Naive thymus-derived CD4-positive, alpha-beta T cell (primary cell): ENCODE results near the gene CASP9. TPM values are rescaled to one million over a fixed set of nuclear protein-coding genes. Genes with fewer than 3 reads are reported as not detected.
"Not testable (repeated sequence)": the region's sequence is repeated elsewhere in the genome, so short reads cannot be mapped to it uniquely, and the experiment has no call there.

ENCODE experiments used
- ATAC-seq: fragments of 150-1000 bp; cut with Tn5 transposase; 2 replicates; pipeline ENCODE4 v1.10.0; 2021; ENCODE audit warnings: mild to moderate bottlenecking, moderate library complexity
- CTCF ChIA-PET: fragments of 350-600 bp; sonication (Branson Sonifier 250); formaldehyde crosslinking; loops from one replicate; lab custom pipeline; 2021; ENCODE audit warnings: antibody characterized with exemption; lab: Charles Lee
- POLR2A ChIA-PET: fragments of 350-600 bp; sonication (Branson Sonifier 250); formaldehyde crosslinking; loops from one replicate; lab custom pipeline; 2021; ENCODE audit warnings: antibody characterized with exemption, inconsistent platforms; lab: Charles Lee
- DNase-seq, 9 donors: peaks; one replicate each; pipeline versions ENCODE4 v3.0.0 to v3.0.0-alpha.2; 2020 to 2022; ENCODE audit warnings: mixed read lengths in 1 of 9
- H3K27ac ChIP-seq: one replicate; pipeline ENCODE4 v1.7.0; 2013; ENCODE audit warnings: mild to moderate bottlenecking, low read depth, low read length, moderate library complexity
- H3K27me3 ChIP-seq, 2 donors: one replicate each; pipeline ENCODE4 v1.7.0; 2013; ENCODE audit warnings: low read length in 2 of 2, mild to moderate bottlenecking in 2 of 2, moderate library complexity in 2 of 2; ENCODE audit not compliant: control insufficient read depth in 2 of 2, insufficient read depth in 2 of 2
- H3K36me3 ChIP-seq, 3 experiments: 1 replicate in 2 of 3; 2 replicates in 1 of 3; pipeline ENCODE4 v1.7.0; 2013; ENCODE audit warnings: low read length in 3 of 3, mild to moderate bottlenecking in 3 of 3, moderate library complexity in 1 of 3; ENCODE audit not compliant: insufficient read depth in 3 of 3, control insufficient read depth in 2 of 3
- H3K4me1 ChIP-seq, 2 donors: one replicate each; pipeline ENCODE4 v1.7.0; 2013; ENCODE audit warnings: low read length in 2 of 2, mild to moderate bottlenecking in 2 of 2, moderate library complexity in 1 of 2; ENCODE audit not compliant: control insufficient read depth in 2 of 2, insufficient read depth in 2 of 2
- H3K4me3 ChIP-seq: 2 replicates; pipeline ENCODE4 v1.7.0; 2013; ENCODE audit warnings: mild to moderate bottlenecking, low read length
- H3K9me3 ChIP-seq, 3 experiments: 1 replicate in 2 of 3; 2 replicates in 1 of 3; pipeline ENCODE4 v1.7.0; 2013; ENCODE audit warnings: low read length in 3 of 3; ENCODE audit not compliant: control insufficient read depth in 2 of 3
- H3K27ac Mint-ChIP-seq, 9 donors: one replicate each; pipeline ENCODE4 v1.8.0; 2020 to 2022; ENCODE audit warnings: mixed read lengths in 9 of 9, mild to moderate bottlenecking in 8 of 9, moderate library complexity in 5 of 9, inconsistent platforms in 2 of 9
- H3K27me3 Mint-ChIP-seq, 5 donors: one replicate each; pipeline ENCODE4 v1.8.0; 2021 to 2022; ENCODE audit warnings: mixed read lengths in 5 of 5, mild to moderate bottlenecking in 1 of 5
- H3K36me3 Mint-ChIP-seq, 5 donors: one replicate each; pipeline ENCODE4 v1.8.0; 2020 to 2022; ENCODE audit warnings: mixed read lengths in 5 of 5, mild to moderate bottlenecking in 3 of 5, inconsistent platforms in 1 of 5
- H3K4me1 Mint-ChIP-seq, 7 donors: one replicate each; pipeline ENCODE4 v1.8.0; 2020 to 2022; ENCODE audit warnings: mixed read lengths in 7 of 7, mild to moderate bottlenecking in 3 of 7, inconsistent platforms in 1 of 7
- H3K4me3 Mint-ChIP-seq, 10 donors: one replicate each; pipeline ENCODE4 v1.8.0; 2020 to 2022; ENCODE audit warnings: mild to moderate bottlenecking in 10 of 10, mixed read lengths in 10 of 10, moderate library complexity in 6 of 10, inconsistent platforms in 2 of 10
- H3K9me3 Mint-ChIP-seq, 11 donors: one replicate each; pipeline ENCODE4 v1.8.0; 2020 to 2022; ENCODE audit warnings: mixed read lengths in 11 of 11, mild to moderate bottlenecking in 4 of 11, inconsistent platforms in 1 of 11, moderate library complexity in 1 of 11
- intact Hi-C, 2 donors: fragments of 100-400 bp; cut with micrococcal nuclease; formaldehyde crosslinking; loops; one replicate each; pipeline ENCODE4 v1.15.1; 2023
- polyA plus RNA-seq, 2 donors: library from polyadenylated mRNA; unstranded; fragments of 300-500 nt; fragmentation: Illumina TruSeq; gene quantifications; one replicate each; pipeline ENCODE4 v1.2.3, GENCODE V29; 2021
- total RNA-seq, 6 experiments: library from RNA in 5 of 6; stranded (reverse) in 5 of 6; gene quantifications; 1 replicate in 5 of 6; 2 replicates in 1 of 6; pipeline ENCODE4 v1.2.3 and lab custom pipeline; 2021 to 2026

The CASP9 gene
- total and polyA plus RNA-seq, 7 experiments from 2014 or later: 9.0 to 22.2 (median 15.2) TPM

DNA sequence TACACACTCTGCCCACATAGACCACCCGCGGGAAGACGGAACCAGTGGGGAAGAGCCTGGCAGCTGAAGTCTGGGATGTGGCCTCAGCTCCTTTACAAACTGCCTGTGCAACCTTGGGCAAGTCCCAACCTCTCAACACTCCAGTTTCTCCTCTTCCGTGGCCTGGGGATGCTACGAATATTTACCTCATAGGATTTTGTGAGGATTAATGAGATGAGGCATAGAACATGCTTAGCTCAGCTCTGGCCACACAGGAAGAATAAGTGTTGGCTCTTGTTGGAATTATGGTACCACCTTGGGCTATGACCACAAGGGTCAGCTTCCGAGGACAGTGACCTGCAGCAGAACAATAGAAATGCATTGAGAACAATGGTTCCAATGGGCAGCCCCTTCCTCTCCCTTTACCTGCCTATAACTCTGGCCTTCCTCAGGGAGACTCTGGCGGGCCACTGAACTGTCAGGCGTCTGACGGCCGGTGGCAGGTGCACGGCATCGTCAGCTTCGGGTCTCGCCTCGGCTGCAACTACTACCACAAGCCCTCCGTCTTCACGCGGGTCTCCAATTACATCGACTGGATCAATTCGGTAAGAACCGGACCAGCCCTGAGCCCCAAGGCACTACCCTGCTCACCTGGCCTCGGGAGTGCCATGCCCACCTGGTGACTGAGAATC is 56.9 kb downstream of the CASP9 start:
- H3K36me3 Mint-ChIP-seq, CTCF ChIA-PET, H3K4me1 ChIP-seq: not testable (repeated sequence)

DNA sequence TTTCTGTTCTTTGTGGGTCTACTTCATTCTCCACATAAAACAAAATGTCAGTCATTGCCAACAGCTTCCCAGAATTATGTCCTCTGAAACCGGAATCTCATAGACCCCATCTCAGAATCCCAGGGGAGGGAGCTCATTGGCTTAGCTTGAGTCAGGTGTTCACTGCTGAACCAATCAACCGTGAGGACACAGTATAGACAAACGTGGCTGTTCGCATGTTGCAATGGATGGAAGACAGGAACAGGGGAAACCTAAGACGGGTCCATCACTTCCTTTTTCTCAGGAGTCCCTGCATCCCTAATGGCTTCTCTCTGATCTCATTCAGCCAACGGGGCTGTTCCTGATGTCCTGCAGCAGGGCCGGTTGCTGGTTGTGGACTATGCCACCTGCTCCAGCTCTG is 58.3 kb downstream of the CASP9 start:
- peaks cover 0 to 2% (median 0%) of the 10 kb centered on the region in 7 donors for H3K4me1 Mint-ChIP-seq
- intact Hi-C loops: no loop called here
- CTCF ChIA-PET: no interaction called here
- ATAC-seq (no peak), DNase-seq (no peak)
- Histone ChIP-seq H3K36me3 (no peaks in the 10 kb centered on the region), H3K27me3 (no peaks in the 10 kb centered on the region), H3K9me3 (no peaks in the 10 kb centered on the region), H3K4me1 (no peaks in the 10 kb centered on the region), H3K4me3 (no peak overlapping the region), H3K27ac (no peak overlapping the region)
- no peak overlapping the region for H3K27ac Mint-ChIP-seq
- POLR2A ChIA-PET: no interaction called here
- H3K36me3 Mint-ChIP-seq: no peaks in the 10 kb centered on the region
- peaks cover 0 to 3% (median 0%) of the 10 kb centered on the region in 5 donors for H3K27me3 Mint-ChIP-seq
- H3K9me3 Mint-ChIP-seq: peaks cover 0 to 4% (median 0%) of the 10 kb centered on the region in 11 donors
- no peak overlapping the region for H3K4me3 Mint-ChIP-seq

More for the DNA sequence above, 56.9 kb downstream of the CASP9 start:
- H3K4me3 ChIP-seq, H3K9me3 ChIP-seq, DNase-seq, H3K27me3 Mint-ChIP-seq, H3K4me3 Mint-ChIP-seq, H3K36me3 ChIP-seq, H3K4me1 Mint-ChIP-seq, H3K27me3 ChIP-seq, H3K9me3 Mint-ChIP-seq, H3K27ac ChIP-seq, POLR2A ChIA-PET, intact Hi-C loops, ATAC-seq, H3K27ac Mint-ChIP-seq: not testable (repeated sequence)

GRCh38 chr1:15463926-15464322 is 60.1 kb downstream of the CASP9 start:
- H3K36me3 Mint-ChIP-seq, H3K4me1 ChIP-seq, H3K4me3 ChIP-seq, H3K27me3 Mint-ChIP-seq, ATAC-seq, intact Hi-C loops, DNase-seq, CTCF ChIA-PET, H3K9me3 ChIP-seq, H3K4me1 Mint-ChIP-seq, H3K27ac Mint-ChIP-seq, H3K27me3 ChIP-seq, H3K4me3 Mint-ChIP-seq, H3K36me3 ChIP-seq, POLR2A ChIA-PET, H3K9me3 Mint-ChIP-seq, H3K27ac ChIP-seq: not testable (repeated sequence)

DNA sequence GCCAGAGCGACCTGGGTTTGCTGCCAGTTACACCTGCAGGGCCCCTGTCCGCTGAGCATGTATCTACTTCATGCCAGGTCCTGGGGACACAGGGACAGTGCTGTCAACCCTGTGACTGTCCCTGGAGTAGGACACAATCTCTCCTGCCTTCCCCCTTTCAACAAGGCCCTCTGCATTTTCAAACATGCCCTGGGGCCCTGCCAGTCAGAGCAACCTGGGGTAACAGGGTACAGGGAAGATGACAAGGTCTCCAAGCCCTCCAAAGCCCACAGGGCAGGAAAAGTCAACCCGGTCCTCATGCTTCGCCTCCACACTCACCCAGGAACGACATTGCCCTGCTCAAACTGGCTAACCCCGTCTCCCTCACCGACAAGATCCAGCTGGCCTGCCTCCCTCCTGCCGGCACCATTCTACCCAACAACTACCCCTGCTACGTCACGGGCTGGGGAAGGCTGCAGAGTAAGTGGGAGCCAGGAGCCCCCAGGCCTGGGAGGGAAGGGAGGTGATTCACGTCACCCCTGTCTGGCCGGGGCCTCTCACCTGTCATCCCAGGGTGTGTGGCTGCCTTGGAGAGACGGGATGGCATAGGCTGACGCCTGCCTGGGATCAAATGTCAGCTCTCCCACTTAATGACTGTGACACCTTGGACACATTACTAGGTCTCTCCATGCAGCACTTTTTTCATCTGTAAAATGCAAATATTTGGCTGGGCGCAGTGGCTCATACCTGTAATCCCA is 60.8 kb downstream of the CASP9 start:
- H3K4me1 Mint-ChIP-seq, H3K9me3 Mint-ChIP-seq, H3K4me3 Mint-ChIP-seq, H3K27me3 Mint-ChIP-seq, H3K27ac Mint-ChIP-seq, POLR2A ChIA-PET, CTCF ChIA-PET, H3K36me3 ChIP-seq, H3K27ac ChIP-seq, ATAC-seq, intact Hi-C loops, H3K36me3 Mint-ChIP-seq, DNase-seq, H3K4me3 ChIP-seq, H3K4me1 ChIP-seq, H3K9me3 ChIP-seq, H3K27me3 ChIP-seq: not testable (repeated sequence)

- Mint-ChIP-seq H3K27ac (no peak overlapping the region), H3K4me1 (no peaks in the 10 kb centered on the region), H3K9me3 (no peaks in the 10 kb centered on the region), H3K27me3 (peaks cover 0 to 2% (median 0%) of the 10 kb centered on the region in 5 donors), H3K4me3 (no peak overlapping the region), H3K36me3 (no peaks in the 10 kb centered on the region)
- Histone ChIP-seq H3K27me3 (no peaks in the 10 kb centered on the region), H3K4me1 (no peaks in the 10 kb centered on the region), H3K4me3 (no peak overlapping the region), H3K27ac (no peak overlapping the region), H3K36me3 (no peaks in the 10 kb centered on the region), H3K9me3 (no peaks in the 10 kb centered on the region)
- DNase-seq (no peak), ATAC-seq (no peak)
- intact Hi-C loops: no loop called here
- ChIA-PET CTCF (no interaction called here), POLR2A (no interaction called here)
Observed at GRCh38 chr1:15460708-15461095, 63.3 kb downstream of the CASP9 start.

DNA sequence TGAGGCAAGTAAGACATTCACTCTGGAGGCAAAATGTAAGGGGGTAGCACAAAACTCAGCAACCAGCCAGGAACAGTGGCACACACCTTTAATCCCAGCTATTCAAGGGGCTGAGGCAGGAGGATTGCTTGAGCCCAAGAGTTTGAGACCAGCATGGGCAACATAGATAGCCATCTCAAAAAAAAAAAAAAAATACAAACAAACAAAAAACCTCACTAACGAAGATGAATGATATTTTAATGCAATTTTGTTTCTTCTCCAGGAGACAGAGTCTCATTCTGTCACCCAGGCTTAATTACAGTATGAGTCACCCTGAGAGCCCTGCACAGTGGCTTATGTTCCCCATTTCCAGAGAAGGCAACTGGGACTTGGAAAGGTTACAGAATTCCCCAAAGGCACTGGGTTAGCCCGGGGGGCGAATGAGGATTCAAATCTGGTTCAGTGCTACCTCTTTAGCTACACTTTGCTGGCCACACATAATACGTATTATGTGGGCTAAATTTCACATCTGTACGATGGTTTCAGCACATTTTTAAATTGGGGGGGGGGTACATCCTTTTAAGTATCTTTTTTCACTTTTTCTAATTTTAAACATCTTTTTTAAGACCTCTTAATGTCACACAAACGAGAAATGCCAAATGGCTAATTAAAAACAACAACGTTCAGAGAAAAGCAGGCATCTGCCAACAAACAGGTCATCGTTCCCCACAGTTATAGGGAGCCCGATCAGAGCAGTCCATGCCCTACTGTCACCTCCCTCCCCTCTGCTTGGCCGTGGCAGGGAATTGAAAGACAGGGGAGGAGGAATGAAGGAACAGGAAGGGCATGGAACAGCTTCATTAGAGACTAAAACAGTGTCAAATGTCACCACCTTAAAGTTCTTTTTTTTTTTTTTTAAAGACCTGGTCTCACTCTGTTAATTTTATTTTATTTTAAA is 64.0 kb downstream of the CASP9 start:
- DNase-seq: no peak
- POLR2A ChIA-PET: no interaction called here
- no peaks in the 10 kb centered on the region for H3K9me3 ChIP-seq
- Mint-ChIP-seq H3K9me3 (no peaks in the 10 kb centered on the region), H3K36me3 (no peaks in the 10 kb centered on the region), H3K4me1 (no peaks in the 10 kb centered on the region), H3K27me3 (peaks cover 0 to 3% (median 0%) of the 10 kb centered on the region in 5 donors), H3K4me3 (no peak overlapping the region), H3K27ac (no peak overlapping the region)
- H3K27me3 ChIP-seq: no peaks in the 10 kb centered on the region
- no peaks in the 10 kb centered on the region for H3K36me3 ChIP-seq
- intact Hi-C loops: no loop called here
- H3K27ac ChIP-seq: no peak overlapping the region
- CTCF ChIA-PET: no interaction called here
- H3K4me1 ChIP-seq: no peaks in the 10 kb centered on the region
- H3K4me3 ChIP-seq: no peak overlapping the region
- ATAC-seq: no peak
